GM12875 (cell line): ENCODE data around the gene CACUL1.
"Not testable (repeated sequence)": the region's sequence is repeated elsewhere in the genome, so short reads cannot be mapped to it uniquely, and the experiment has no call there.

Source experiments
- H3K4me3 ChIP-seq: one replicate; pipeline ENCODE4 v1.5.1; 2011; ENCODE audit warnings: low read depth, low read length, control low read depth
- CTCF ChIP-seq: IDR thresholded peaks from 2 replicates; pipeline ENCODE4 v1.5.1; 2011; ENCODE audit warnings: low read depth, mild to moderate bottlenecking, control low read depth, inconsistent platforms, low read length, moderate library complexity, borderline replicate concordance; ENCODE audit not compliant: insufficient read depth

CACUL1 gene

DNA sequence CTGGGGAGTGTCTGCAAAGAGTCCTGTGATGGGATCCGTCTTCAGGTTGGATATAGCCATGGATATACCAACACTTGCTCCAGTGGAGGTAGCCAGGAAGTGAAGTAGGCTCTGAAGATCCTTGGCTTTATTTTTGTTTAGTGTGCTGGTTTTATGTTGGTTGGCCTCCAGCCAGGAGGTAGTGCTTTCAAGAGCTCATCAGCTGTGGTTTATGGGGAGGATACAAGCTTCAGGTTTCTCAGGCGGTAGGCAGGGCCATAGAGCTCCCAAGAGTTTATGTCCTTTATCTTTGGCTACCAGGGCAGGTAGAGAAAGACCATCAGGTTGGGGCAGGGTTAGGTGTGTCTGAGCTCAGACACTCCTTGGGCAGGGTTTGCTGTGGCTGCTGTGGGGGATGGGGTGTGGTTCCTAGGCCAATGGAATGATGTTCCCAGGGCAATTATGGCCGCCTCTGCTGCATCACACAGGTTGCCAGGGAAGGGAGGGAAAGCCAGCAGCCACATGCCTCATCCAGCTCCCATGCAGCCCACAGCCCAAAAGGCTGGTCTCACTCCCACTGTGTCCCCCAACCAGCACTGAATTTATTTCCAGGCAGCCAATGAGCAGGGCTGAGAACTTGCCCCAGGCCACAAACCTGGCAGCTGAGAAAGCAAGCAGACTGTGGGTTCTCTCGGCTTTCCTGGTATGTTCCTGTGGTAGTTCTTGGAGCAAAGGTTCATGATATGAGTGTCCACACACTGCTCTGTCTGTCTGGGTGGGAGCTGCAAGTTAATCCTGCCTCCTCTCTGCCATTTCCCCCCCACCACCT, 92.3 kb downstream of the CACUL1 start:
- H3K4me3 ChIP-seq: no peak overlapping the region
- TF ChIP-seq CTCF: no peak

DNA sequence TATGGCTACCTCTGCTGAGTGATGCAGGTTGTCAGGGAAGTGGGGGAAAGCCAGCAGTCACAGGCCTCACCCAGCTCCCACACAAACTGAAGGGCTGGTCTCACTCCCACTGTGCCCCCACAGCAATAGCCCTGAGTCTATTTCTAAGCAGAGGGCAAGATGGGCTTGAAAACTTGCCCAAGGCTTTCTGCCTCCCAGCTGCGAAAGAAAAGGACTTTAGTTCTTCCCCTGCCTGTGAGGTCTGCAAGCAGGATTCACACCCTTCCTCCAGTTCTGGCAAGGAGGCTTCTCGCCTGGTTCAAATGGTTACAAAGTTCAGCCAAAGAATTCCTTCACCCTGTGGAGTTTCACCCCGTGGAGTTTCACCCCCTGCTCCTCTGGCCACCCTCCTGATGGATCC, 96.0 kb downstream of the CACUL1 start:
- H3K4me3 ChIP-seq: no peak overlapping the region
- TF ChIP-seq CTCF: no peak

- H3K4me3 ChIP-seq: not testable (repeated sequence)
These were observed 96.6 kb downstream of the CACUL1 start for GRCh38 chr10:118658168-118658567.

- not testable (repeated sequence) for H3K4me3 ChIP-seq
These were observed 109.5 kb downstream of the CACUL1 start for GRCh38 chr10:118645294-118645693.

DNA sequence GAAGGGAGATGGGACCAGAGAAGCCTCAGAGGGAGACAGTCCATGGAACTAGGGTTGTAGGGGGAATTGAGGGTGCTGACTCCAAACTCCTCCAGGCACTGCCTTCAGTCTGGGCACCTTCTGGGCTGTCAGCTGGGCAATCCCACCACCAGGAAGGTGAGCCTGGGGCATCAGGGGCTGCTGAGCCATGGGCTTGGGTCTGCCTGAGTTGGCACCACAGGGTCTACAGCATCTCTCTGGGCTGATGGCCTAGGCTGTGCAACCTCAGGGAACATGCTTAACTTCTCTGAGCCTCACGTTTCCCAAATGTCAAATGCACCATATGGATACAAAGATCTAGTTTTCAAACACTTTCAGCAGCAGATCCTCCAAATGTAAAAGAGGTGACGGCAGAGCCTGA, 112.5 kb downstream of the CACUL1 start:
- TF ChIP-seq CTCF: no peak
- no peak overlapping the region for H3K4me3 ChIP-seq

- TF ChIP-seq CTCF: no peak
- no peak overlapping the region for H3K4me3 ChIP-seq
These were observed 116.1 kb downstream of the CACUL1 start for GRCh38 chr10:118638680-118639079.

- TF ChIP-seq CTCF: no peak
- no peak overlapping the region for H3K4me3 ChIP-seq
These were observed 118.9 kb downstream of the CACUL1 start for GRCh38 chr10:118635674-118636402.

DNA sequence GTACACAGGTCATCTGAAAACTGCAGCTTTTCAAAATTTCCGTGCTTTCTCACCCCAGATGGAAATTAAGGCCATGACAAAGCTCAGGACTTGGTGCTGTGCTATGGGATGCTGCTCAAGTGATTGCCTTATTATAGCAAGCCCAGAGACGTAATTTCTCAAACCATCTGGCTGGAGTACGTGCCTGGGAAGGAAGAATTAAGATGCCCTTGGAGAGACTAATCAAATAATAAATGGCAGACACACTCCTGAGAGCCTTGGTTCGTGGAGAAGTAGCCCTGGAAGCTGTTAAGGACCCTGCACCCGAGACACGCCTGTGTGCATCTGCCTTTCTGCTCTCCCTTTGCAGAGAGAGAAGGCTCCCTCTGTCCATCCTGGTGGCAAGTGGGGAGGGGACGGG, 121.0 kb downstream of the CACUL1 start:
- TF ChIP-seq CTCF: no peak
- H3K4me3 ChIP-seq: no peak overlapping the region
